Measurements from ENCODE around the gene PRMT3.

Gene PRMT3

DNA sequence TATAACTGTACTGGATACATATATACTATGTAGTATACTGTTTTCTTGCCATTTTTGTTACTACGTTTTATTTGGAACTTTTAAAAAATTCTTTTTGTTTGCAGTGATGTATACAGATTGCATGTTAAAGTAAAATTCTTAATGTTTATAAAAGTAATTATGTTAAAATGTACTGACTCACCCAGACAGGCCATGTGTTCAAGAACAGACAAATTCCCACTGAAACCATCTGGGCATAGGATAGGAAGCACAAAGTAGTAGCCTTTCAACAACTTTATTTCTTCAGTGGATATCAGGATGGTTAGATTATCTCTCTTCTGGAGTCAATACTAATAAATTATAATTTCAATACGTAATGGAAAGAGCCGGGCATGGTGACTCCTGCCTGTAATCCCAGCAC, 19.8 kb downstream of the PRMT3 start:
- Histone ChIP-seq H3K27ac (ENCODE audit: insufficient read depth, low read length, poor library complexity, severe bottlenecking) (no peak overlapping the region), H3K4me3 (ENCODE audit: insufficient read depth, low read depth, low read length, poor library complexity, severe bottlenecking) (no peak overlapping the region), H3K4me1 (ENCODE audit: control insufficient read depth, insufficient read depth, low read length, poor library complexity, severe bottlenecking) (no peaks in the 10 kb centered on the region), H3K36me3 (ENCODE audit: control insufficient read depth, insufficient read depth, low read length) (peaks cover 29% of the 10 kb centered on the region), H3K27me3 (replicated peaks; ENCODE audit: control insufficient read depth, insufficient read depth, low read length, poor library complexity, severe bottlenecking) (no peaks in the 10 kb centered on the region), H3K9me3 (ENCODE audit: control insufficient read depth, low read length) (no peaks in the 10 kb centered on the region)
- no peak for DNase-seq

DNA sequence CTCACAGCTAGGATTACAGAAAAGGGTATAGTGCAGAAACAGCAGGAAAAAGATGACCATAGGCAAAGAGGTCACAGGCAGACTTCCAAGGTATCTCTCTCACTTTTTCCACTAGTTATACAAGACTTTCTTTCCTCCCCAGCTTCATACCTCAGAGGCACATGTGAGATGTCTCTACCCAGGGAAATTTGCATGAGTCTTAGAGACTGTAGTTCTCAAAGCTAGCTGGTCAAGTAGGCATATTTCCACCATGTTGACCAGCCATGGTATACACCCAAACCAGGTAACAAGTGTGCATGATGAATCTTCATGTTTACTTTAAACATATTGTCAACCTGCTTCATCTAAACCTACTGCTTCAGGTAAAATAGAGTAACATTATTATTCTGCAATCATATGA, 27.9 kb downstream of the PRMT3 start:
- Histone ChIP-seq H3K9me3 (ENCODE audit: control insufficient read depth, low read length) (no peaks in the 10 kb centered on the region), H3K4me1 (ENCODE audit: control insufficient read depth, insufficient read depth, low read length, poor library complexity, severe bottlenecking) (no peaks in the 10 kb centered on the region), H3K4me3 (ENCODE audit: insufficient read depth, low read depth, low read length, poor library complexity, severe bottlenecking) (no peak overlapping the region), H3K27ac (ENCODE audit: insufficient read depth, low read length, poor library complexity, severe bottlenecking) (no peak overlapping the region), H3K27me3 (replicated peaks; ENCODE audit: control insufficient read depth, insufficient read depth, low read length, poor library complexity, severe bottlenecking) (no peaks in the 10 kb centered on the region), H3K36me3 (ENCODE audit: control insufficient read depth, insufficient read depth, low read length) (peaks cover 8% of the 10 kb centered on the region)
- no peak for DNase-seq

- Histone ChIP-seq H3K9me3 (ENCODE audit: control insufficient read depth, low read length) (no peaks in the 10 kb centered on the region), H3K4me1 (ENCODE audit: control insufficient read depth, insufficient read depth, low read length, poor library complexity, severe bottlenecking) (no peaks in the 10 kb centered on the region), H3K4me3 (ENCODE audit: insufficient read depth, low read depth, low read length, poor library complexity, severe bottlenecking) (no peak overlapping the region), H3K27ac (ENCODE audit: insufficient read depth, low read length, poor library complexity, severe bottlenecking) (no peak overlapping the region), H3K27me3 (replicated peaks; ENCODE audit: control insufficient read depth, insufficient read depth, low read length, poor library complexity, severe bottlenecking) (no peaks in the 10 kb centered on the region), H3K36me3 (ENCODE audit: control insufficient read depth, insufficient read depth, low read length) (peaks cover 7% of the 10 kb centered on the region)
- DNase-seq, result no peak
Measured at GRCh38 chr11:20417771-20418170, 30.3 kb downstream of the PRMT3 start.

DNA sequence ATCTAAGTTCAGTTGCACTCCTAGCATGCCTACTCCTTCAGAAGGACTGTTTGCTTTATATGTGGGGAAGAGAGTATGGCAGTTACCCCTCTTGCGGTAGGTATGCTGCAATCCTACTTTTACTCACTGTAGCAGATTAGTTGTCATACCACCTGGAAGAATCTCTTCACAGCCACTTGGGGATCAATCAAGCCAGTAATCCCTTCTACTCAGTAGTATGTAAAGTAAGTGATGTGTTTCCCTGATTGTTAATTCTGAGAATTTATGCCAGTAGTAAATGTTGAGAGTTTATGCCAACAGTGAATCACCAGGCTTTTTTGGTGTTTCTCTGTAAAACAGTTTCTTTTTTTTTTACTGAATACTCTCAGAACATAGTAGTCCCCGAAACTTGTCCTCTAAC, 34.4 kb downstream of the PRMT3 start:
- no peak overlapping the region for H3K27ac ChIP-seq (ENCODE audit: insufficient read depth, low read length, poor library complexity, severe bottlenecking)
- H3K9me3 ChIP-seq (ENCODE audit: control insufficient read depth, low read length), result no peaks in the 10 kb centered on the region
- H3K27me3 ChIP-seq (replicated peaks; ENCODE audit: control insufficient read depth, insufficient read depth, low read length, poor library complexity, severe bottlenecking), result no peaks in the 10 kb centered on the region
- no peak overlapping the region for H3K4me3 ChIP-seq (ENCODE audit: insufficient read depth, low read depth, low read length, poor library complexity, severe bottlenecking)
- no peak for DNase-seq
- no peaks in the 10 kb centered on the region for H3K4me1 ChIP-seq (ENCODE audit: control insufficient read depth, insufficient read depth, low read length, poor library complexity, severe bottlenecking)
- H3K36me3 ChIP-seq (ENCODE audit: control insufficient read depth, insufficient read depth, low read length), result peaks cover 8% of the 10 kb centered on the region

DNA sequence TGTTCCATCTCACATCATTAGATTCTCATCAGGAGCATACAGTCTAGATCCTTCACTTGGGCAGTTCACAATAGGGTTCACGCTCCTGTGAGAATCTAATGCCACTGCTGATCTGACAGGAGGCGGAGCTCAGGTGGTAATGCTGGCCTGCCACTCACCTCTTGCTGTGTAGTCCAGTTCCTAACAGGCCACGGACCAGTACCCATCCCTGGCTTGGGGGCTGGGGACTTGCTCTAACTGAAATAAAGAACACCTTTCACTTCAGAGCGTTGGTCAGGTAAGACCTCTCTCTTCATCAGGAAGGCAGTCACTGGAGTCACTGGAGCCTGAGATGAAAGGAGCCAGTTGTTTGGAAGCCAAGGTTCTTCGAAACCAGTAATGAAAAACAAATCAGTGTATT, 41.7 kb downstream of the PRMT3 start:
- DNase-seq, result no peak
- H3K27ac ChIP-seq (ENCODE audit: insufficient read depth, low read length, poor library complexity, severe bottlenecking), result no peak overlapping the region
- H3K4me1 ChIP-seq (ENCODE audit: control insufficient read depth, insufficient read depth, low read length, poor library complexity, severe bottlenecking), result no peaks in the 10 kb centered on the region
- H3K36me3 ChIP-seq (ENCODE audit: control insufficient read depth, insufficient read depth, low read length), result peaks cover 16% of the 10 kb centered on the region
- no peak overlapping the region for H3K4me3 ChIP-seq (ENCODE audit: insufficient read depth, low read depth, low read length, poor library complexity, severe bottlenecking)
- no peaks in the 10 kb centered on the region for H3K9me3 ChIP-seq (ENCODE audit: control insufficient read depth, low read length)
- H3K27me3 ChIP-seq (replicated peaks; ENCODE audit: control insufficient read depth, insufficient read depth, low read length, poor library complexity, severe bottlenecking), result no peaks in the 10 kb centered on the region

GRCh38 chr11:20438637-20439036, 51.1 kb downstream of the PRMT3 start:
- H3K4me3 ChIP-seq (ENCODE audit: insufficient read depth, low read depth, low read length, poor library complexity, severe bottlenecking), result no peak overlapping the region
- peaks cover 6% of the 10 kb centered on the region for H3K36me3 ChIP-seq (ENCODE audit: control insufficient read depth, insufficient read depth, low read length)
- no peaks in the 10 kb centered on the region for H3K9me3 ChIP-seq (ENCODE audit: control insufficient read depth, low read length)
- H3K27me3 ChIP-seq (replicated peaks; ENCODE audit: control insufficient read depth, insufficient read depth, low read length, poor library complexity, severe bottlenecking), result no peaks in the 10 kb centered on the region
- H3K27ac ChIP-seq (ENCODE audit: insufficient read depth, low read length, poor library complexity, severe bottlenecking), result no peak overlapping the region
- no peak for DNase-seq
- no peaks in the 10 kb centered on the region for H3K4me1 ChIP-seq (ENCODE audit: control insufficient read depth, insufficient read depth, low read length, poor library complexity, severe bottlenecking)

DNA sequence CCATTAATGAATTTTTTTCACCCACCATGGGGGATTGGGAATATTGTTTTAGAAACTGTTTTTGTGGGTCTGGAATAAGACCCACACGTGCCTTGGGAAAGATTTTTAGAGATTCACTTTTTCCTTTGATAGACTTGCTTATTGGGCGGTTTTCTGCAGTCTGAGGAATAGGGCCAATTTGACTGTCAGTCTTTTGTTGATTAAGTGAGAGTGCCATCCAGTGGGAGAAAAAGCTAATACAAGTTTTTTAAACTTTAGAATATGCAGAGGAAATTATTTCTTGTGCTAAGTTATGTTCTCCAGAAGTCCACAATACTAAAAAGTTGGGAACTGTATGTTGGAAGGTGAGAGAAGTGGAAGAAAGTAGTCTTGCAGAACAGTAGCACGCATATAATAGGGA, 56.1 kb downstream of the PRMT3 start:
- H3K27ac ChIP-seq (ENCODE audit: insufficient read depth, low read length, poor library complexity, severe bottlenecking), result no peak overlapping the region
- H3K4me3 ChIP-seq (ENCODE audit: insufficient read depth, low read depth, low read length, poor library complexity, severe bottlenecking), result no peak overlapping the region
- H3K27me3 ChIP-seq (replicated peaks; ENCODE audit: control insufficient read depth, insufficient read depth, low read length, poor library complexity, severe bottlenecking), result no peaks in the 10 kb centered on the region
- H3K9me3 ChIP-seq (ENCODE audit: control insufficient read depth, low read length), result no peaks in the 10 kb centered on the region
- H3K36me3 ChIP-seq (ENCODE audit: control insufficient read depth, insufficient read depth, low read length), result no peaks in the 10 kb centered on the region
- no peaks in the 10 kb centered on the region for H3K4me1 ChIP-seq (ENCODE audit: control insufficient read depth, insufficient read depth, low read length, poor library complexity, severe bottlenecking)
- no peak for DNase-seq

DNA sequence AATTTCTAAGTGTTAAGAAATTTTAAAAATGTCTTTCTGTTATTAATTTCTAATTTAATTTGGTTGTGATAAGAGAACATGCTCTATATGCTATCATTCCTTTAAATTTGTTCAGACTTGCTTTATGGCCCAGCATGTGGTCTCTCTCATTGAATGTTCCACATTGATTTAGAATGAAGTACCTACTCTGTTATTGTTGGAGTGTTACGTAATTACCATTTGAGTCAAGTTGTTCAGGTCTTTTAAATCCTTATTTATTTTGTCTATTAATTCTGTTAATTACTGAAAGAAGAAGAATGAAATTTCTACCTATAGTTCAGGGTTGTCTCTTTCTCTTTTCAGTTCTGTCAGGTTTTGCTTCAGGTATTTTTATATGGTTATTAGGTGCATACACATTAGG, 57.0 kb downstream of the PRMT3 start:
- Histone ChIP-seq H3K36me3 (ENCODE audit: control insufficient read depth, insufficient read depth, low read length) (no peaks in the 10 kb centered on the region), H3K27ac (ENCODE audit: insufficient read depth, low read length, poor library complexity, severe bottlenecking) (no peak overlapping the region), H3K27me3 (replicated peaks; ENCODE audit: control insufficient read depth, insufficient read depth, low read length, poor library complexity, severe bottlenecking) (no peaks in the 10 kb centered on the region), H3K9me3 (ENCODE audit: control insufficient read depth, low read length) (no peaks in the 10 kb centered on the region), H3K4me3 (ENCODE audit: insufficient read depth, low read depth, low read length, poor library complexity, severe bottlenecking) (no peak overlapping the region), H3K4me1 (ENCODE audit: control insufficient read depth, insufficient read depth, low read length, poor library complexity, severe bottlenecking) (no peaks in the 10 kb centered on the region)
- DNase-seq, result no peak

- peaks cover 4% of the 10 kb centered on the region for H3K36me3 ChIP-seq (ENCODE audit: control insufficient read depth, insufficient read depth, low read length)
Measured at GRCh38 chr11:20448834-20449233, 61.3 kb downstream of the PRMT3 start.

GRCh38 chr11:20450829-20451228, 63.3 kb downstream of the PRMT3 start:
- H3K27me3 ChIP-seq (replicated peaks; ENCODE audit: control insufficient read depth, insufficient read depth, low read length, poor library complexity, severe bottlenecking), result no peaks in the 10 kb centered on the region
- H3K36me3 ChIP-seq (ENCODE audit: control insufficient read depth, insufficient read depth, low read length), result peaks cover 4% of the 10 kb centered on the region
- H3K9me3 ChIP-seq (ENCODE audit: control insufficient read depth, low read length), result no peaks in the 10 kb centered on the region
- no peak overlapping the region for H3K27ac ChIP-seq (ENCODE audit: insufficient read depth, low read length, poor library complexity, severe bottlenecking)
- H3K4me3 ChIP-seq (ENCODE audit: insufficient read depth, low read depth, low read length, poor library complexity, severe bottlenecking), result no peak overlapping the region
- DNase-seq, result no peak
- H3K4me1 ChIP-seq (ENCODE audit: control insufficient read depth, insufficient read depth, low read length, poor library complexity, severe bottlenecking), result no peaks in the 10 kb centered on the region

More at GRCh38 chr11:20448834-20449233, 61.3 kb downstream of the PRMT3 start:
- no peak for DNase-seq
- no peaks in the 10 kb centered on the region for H3K4me1 ChIP-seq (ENCODE audit: control insufficient read depth, insufficient read depth, low read length, poor library complexity, severe bottlenecking)
- no peaks in the 10 kb centered on the region for H3K27me3 ChIP-seq (replicated peaks; ENCODE audit: control insufficient read depth, insufficient read depth, low read length, poor library complexity, severe bottlenecking)
- no peak overlapping the region for H3K4me3 ChIP-seq (ENCODE audit: insufficient read depth, low read depth, low read length, poor library complexity, severe bottlenecking)
- H3K27ac ChIP-seq (ENCODE audit: insufficient read depth, low read length, poor library complexity, severe bottlenecking), result no peak overlapping the region
- no peaks in the 10 kb centered on the region for H3K9me3 ChIP-seq (ENCODE audit: control insufficient read depth, low read length)

- DNase-seq, result no peak
- no peaks in the 10 kb centered on the region for H3K4me1 ChIP-seq (ENCODE audit: control insufficient read depth, insufficient read depth, low read length, poor library complexity, severe bottlenecking)
- peaks cover 4% of the 10 kb centered on the region for H3K36me3 ChIP-seq (ENCODE audit: control insufficient read depth, insufficient read depth, low read length)
- H3K9me3 ChIP-seq (ENCODE audit: control insufficient read depth, low read length), result no peaks in the 10 kb centered on the region
- no peak overlapping the region for H3K27ac ChIP-seq (ENCODE audit: insufficient read depth, low read length, poor library complexity, severe bottlenecking)
- no peak overlapping the region for H3K4me3 ChIP-seq (ENCODE audit: insufficient read depth, low read depth, low read length, poor library complexity, severe bottlenecking)
- no peaks in the 10 kb centered on the region for H3K27me3 ChIP-seq (replicated peaks; ENCODE audit: control insufficient read depth, insufficient read depth, low read length, poor library complexity, severe bottlenecking)
Measured at GRCh38 chr11:20451568-20451967, 64.1 kb downstream of the PRMT3 start.
